Duodenal mucosa (tissue), 2 donors: ENCODE measurements around the gene LINGO1.

Source experiments
- H3K27ac ChIP-seq: one replicate; pipeline ENCODE4 v1.7.0; 2013; ENCODE audit warnings: low read depth, low read length
- H3K27me3 ChIP-seq, 2 donors: one replicate each; pipeline ENCODE4 v1.7.0; 2013; ENCODE audit warnings: low read length in 2 of 2, control low read depth in 1 of 2; ENCODE audit not compliant: insufficient read depth in 2 of 2, control insufficient read depth in 1 of 2
- H3K36me3 ChIP-seq, 2 donors: one replicate each; pipeline ENCODE4 v1.7.0; 2013; ENCODE audit warnings: low read length in 2 of 2, control low read depth in 1 of 2; ENCODE audit not compliant: insufficient read depth in 2 of 2, control insufficient read depth in 1 of 2
- H3K4me1 ChIP-seq, 2 donors: one replicate each; pipeline ENCODE4 v1.7.0; 2013; ENCODE audit warnings: low read length in 2 of 2, control low read depth in 1 of 2; ENCODE audit not compliant: insufficient read depth in 2 of 2, control insufficient read depth in 1 of 2
- H3K4me3 ChIP-seq, 2 donors: one replicate each; pipeline ENCODE4 v1.7.0; 2013; ENCODE audit warnings: low read length in 2 of 2, low read depth in 1 of 2
- H3K9ac ChIP-seq, 2 donors: one replicate each; pipeline ENCODE4 v1.7.0; 2013; ENCODE audit warnings: low read length in 2 of 2, low read depth in 1 of 2
- H3K9me3 ChIP-seq, 2 donors: one replicate each; pipeline ENCODE4 v1.7.0; 2013; ENCODE audit warnings: low read length in 2 of 2, control low read depth in 1 of 2; ENCODE audit not compliant: control insufficient read depth in 1 of 2

The LINGO1 gene

DNA sequence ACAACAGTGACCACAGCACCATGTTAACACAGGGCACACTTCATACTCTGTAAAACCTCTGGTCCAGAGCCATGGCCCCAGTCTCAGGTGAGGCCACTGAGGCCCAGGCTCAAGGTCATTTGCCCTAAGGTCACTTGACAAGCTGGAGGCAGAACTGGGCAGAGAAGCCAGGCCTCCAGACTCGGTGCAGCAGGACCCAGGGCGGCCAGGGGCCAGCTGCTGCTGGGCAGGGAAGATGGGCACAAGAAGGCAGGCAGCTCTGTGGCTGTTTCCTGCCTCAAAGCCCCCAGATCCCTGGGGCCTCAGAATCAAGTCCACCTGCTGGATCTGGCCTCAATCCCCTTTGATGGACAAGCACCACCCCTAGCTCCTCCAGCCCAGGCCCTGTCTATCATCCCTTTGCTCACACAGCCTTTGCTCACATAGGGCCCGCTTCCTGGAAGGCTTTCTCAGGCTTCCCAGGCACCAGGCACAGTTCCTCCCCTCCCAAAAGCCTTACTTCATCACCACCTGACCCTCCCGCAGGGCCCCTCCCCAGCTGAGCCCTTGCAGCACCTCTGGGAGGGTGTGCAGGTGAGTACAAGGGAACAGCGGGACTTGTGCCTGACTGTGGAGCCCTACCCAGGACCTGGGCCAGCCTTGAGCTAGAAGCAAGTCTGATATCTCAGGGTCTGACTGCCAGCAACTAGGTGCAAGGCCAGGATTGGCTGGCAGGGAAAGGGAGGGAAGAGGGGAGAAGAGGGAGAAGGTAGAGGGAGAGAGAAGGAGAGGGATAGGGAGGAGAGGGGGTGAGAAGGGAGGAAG lies 38.0 kb upstream of the LINGO1 start:
- Histone ChIP-seq H3K27me3 (peaks cover 15 to 17% of the 10 kb centered on the region in 2 donors), H3K4me1 (no peaks in the 10 kb centered on the region), H3K9me3 (no peaks in the 10 kb centered on the region), H3K36me3 (no peaks in the 10 kb centered on the region), H3K27ac (no peak overlapping the region), H3K9ac (no peak overlapping the region), H3K4me3 (no peak overlapping the region)

DNA sequence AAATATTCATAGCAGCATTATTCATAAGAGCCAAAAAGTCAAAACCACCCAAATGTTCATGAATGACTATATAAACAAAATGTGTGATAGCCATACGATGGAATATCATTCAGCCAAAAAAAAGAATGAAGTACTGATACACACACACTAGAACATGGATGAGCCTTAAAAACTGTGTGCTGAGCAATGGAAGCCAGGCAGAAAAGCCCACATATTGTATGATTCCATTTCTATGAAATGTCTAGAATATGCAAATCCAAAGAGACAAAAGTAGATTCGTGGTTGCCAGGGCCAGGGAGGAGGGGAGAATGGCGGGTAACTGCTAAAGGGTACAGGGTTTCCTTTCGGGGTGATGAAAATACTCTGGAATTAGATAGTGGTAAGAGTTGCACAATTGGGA lies 37.2 kb upstream of the LINGO1 start:
- Histone ChIP-seq H3K9me3 (no peaks in the 10 kb centered on the region), H3K27ac (no peak overlapping the region), H3K4me1 (no peaks in the 10 kb centered on the region), H3K36me3 (no peaks in the 10 kb centered on the region), H3K9ac (no peak overlapping the region), H3K4me3 (no peak overlapping the region), H3K27me3 (peaks cover 14 to 17% of the 10 kb centered on the region in 2 donors)

DNA sequence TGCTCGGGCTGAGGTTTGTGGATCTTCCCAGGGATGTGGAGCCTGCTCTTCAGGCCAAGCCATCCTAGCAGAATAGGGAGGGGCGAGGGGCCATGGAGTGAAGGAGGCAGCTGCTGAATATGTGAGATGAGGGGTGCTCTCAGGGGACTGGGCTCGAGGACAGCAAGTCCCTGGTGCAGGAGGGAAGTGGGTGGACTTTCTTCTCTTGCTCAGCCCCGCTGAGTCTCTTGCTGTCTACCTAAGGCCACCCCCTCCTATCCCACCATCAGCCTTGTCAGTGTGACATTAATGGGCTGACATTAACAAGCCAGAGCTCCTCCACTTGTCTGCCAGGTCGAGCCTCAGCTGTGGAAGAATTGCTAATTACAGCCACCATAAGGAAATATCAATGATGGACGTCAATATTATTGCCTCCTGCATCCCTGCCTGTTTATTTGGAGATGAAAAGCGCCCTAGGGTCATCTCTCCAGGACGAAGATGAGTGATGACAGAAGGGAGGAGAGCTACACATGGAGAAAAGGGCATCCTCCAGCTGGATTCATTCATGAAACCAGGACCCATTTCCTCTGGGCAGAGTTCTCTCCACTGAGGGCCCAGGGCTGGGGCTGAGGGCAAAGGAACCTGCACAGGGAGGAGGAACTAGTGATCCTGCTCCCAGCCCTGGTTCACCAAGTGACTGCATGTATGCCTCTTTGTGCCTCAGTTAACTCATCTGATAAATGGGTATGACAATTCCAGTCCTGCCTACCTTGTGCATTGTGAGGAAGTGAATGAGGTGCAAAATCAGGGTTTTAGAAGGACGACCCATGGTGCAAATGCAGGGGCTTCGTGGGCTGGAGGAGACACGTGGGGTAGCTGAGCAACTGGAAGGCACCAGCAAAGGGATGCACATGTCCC lies 34.9 kb upstream of the LINGO1 start:
- Histone ChIP-seq H3K27ac (no peak overlapping the region), H3K27me3 (peaks cover 11 to 16% of the 10 kb centered on the region in 2 donors), H3K4me3 (no peak overlapping the region), H3K36me3 (no peaks in the 10 kb centered on the region), H3K9ac (no peak overlapping the region), H3K9me3 (no peaks in the 10 kb centered on the region), H3K4me1 (no peaks in the 10 kb centered on the region)

GRCh38 chr15:77666296-77666660 lies 33.6 kb upstream of the LINGO1 start:
- H3K4me3 ChIP-seq: no peak overlapping the region
- no peak overlapping the region for H3K9ac ChIP-seq
- H3K9me3 ChIP-seq: no peaks in the 10 kb centered on the region
- no peaks in the 10 kb centered on the region for H3K4me1 ChIP-seq
- peaks cover 5 to 7% of the 10 kb centered on the region in 2 donors for H3K27me3 ChIP-seq
- no peak overlapping the region for H3K27ac ChIP-seq
- H3K36me3 ChIP-seq: no peaks in the 10 kb centered on the region

DNA sequence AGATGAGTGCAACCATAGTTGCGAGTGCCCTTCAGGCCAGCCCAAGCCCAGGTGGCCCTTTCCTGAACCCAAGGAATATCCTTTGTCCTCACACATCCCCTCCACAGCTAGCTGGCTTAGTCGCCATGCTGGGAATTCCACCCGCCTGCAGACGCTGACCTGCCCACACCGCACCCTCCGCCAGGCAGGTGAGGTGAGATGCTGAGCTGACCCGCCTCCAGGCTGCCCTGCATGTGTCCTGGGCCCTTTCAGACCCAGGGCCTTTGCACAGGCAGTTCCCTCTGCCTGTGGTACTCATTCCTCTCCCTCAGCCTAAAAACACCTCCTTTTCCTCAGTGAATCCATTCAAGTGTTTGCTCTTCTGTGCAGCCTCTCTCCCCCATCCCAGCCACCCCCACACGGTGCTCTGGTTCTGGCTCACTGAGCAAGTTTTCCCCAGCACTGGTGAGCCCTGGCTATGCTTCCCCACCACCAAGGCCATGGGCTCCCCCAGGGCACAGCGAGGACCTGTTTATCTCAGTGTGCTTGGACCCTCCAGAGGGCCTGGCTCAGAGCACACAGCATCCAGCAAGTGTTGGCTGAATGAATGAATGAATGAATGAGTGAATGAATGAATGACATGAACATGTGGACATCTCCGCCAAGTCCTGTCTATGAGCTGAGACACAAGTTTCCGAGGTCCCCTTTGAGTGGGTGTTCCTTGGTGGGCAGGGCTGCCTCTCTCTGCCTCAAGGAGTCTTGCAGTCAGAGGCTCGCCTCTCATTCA lies 33.0 kb upstream of the LINGO1 start:
- H3K9ac ChIP-seq: no peak overlapping the region
- no peak overlapping the region for H3K4me3 ChIP-seq
- H3K36me3 ChIP-seq: no peaks in the 10 kb centered on the region
- no peak overlapping the region for H3K27ac ChIP-seq
- H3K27me3 ChIP-seq: peaks cover 3 to 4% of the 10 kb centered on the region in 2 donors
- H3K9me3 ChIP-seq: no peaks in the 10 kb centered on the region
- H3K4me1 ChIP-seq: no peaks in the 10 kb centered on the region

DNA sequence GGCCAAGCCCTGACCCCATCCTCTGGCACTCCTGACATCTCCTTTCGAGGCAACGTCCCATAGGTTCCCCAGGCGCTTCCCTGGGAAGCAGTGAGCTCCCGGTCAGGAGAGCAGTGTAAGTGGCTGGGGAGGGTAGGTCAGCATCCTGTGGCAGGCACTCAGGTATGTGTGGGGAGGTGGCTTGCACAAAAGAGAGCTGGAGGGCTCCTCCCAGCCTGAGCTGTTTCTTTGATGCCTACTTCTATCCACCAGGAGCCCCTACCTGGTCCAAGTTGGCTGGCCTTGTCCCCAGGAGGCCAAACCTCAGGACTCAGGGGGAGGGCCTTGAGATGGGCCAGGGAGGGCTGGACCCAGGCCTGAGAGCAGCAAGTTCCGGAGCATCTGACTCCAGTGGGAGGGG lies 31.7 kb upstream of the LINGO1 start:
- no peak overlapping the region for H3K4me3 ChIP-seq
- no peak overlapping the region for H3K9ac ChIP-seq
- H3K4me1 ChIP-seq: peaks cover 1 to 5% of the 10 kb centered on the region in 2 donors
- H3K27ac ChIP-seq: no peak overlapping the region
- no peaks in the 10 kb centered on the region for H3K27me3 ChIP-seq
- H3K36me3 ChIP-seq: no peaks in the 10 kb centered on the region
- H3K9me3 ChIP-seq: no peaks in the 10 kb centered on the region

- Histone ChIP-seq H3K27me3 (no peaks in the 10 kb centered on the region), H3K4me3 (no peak overlapping the region), H3K4me1 (peaks cover 8 to 14% of the 10 kb centered on the region in 2 donors), H3K27ac (no peak overlapping the region), H3K9me3 (no peaks in the 10 kb centered on the region), H3K9ac (no peak overlapping the region), H3K36me3 (no peaks in the 10 kb centered on the region)
Observed at GRCh38 chr15:77663256-77663655, 30.5 kb upstream of the LINGO1 start.

- H3K27me3 ChIP-seq: peaks cover 0 to 9% of the 10 kb centered on the region in 2 donors
- H3K9ac ChIP-seq: no peak overlapping the region
- no peaks in the 10 kb centered on the region for H3K9me3 ChIP-seq
- no peak overlapping the region for H3K4me3 ChIP-seq
- no peaks in the 10 kb centered on the region for H3K36me3 ChIP-seq
- H3K27ac ChIP-seq: no peak overlapping the region
- peaks cover 8 to 14% of the 10 kb centered on the region in 2 donors for H3K4me1 ChIP-seq
Observed at GRCh38 chr15:77659350-77660321, 26.9 kb upstream of the LINGO1 start.

- H3K27ac ChIP-seq: no peak overlapping the region
- H3K9me3 ChIP-seq: peaks cover 3 to 6% of the 10 kb centered on the region in 2 donors
- no peaks in the 10 kb centered on the region for H3K36me3 ChIP-seq
- H3K4me3 ChIP-seq: no peak overlapping the region
- peaks cover 8 to 14% of the 10 kb centered on the region in 2 donors for H3K4me1 ChIP-seq
- no peak overlapping the region for H3K9ac ChIP-seq
- peaks cover 0 to 12% of the 10 kb centered on the region in 2 donors for H3K27me3 ChIP-seq
Observed at GRCh38 chr15:77658304-77658703, 25.6 kb upstream of the LINGO1 start.
